WI38 (cell line): ENCODE results near the gene TEX11.

ENCODE experiments used
- H3K4me3 ChIP-seq: 2 replicates; pipeline ENCODE4 v1.5.1; 2011; ENCODE audit warnings: low read depth, mild to moderate bottlenecking, control low read depth, low read length
- TF ChIP-seq, protein P1 (sequence below): IDR thresholded peaks from 2 replicates; pipeline ENCODE4 v1.5.1; 2012; ENCODE audit warnings: low read depth, mild to moderate bottlenecking, control low read depth, low read length

Gene TEX11

DNA sequence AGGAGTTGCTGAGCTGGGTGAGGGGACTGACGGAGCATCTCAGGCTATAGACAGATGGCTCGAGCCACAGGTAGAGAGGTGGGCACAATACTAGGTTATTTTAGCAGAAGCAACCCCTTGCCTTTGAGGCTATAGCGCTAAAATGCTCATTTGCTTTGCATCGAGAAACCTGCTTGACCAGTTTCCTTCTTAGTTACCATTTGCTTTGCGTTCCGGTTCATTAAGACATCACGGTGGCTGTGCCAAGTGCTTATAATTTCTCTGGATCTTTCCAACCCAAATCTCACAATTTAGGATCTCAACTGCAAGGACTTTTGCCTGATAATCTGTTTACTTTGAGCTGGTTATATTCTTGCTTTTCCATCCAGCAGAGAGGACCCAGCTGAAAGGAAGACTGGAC lies 423.0 kb downstream of the TEX11 start:
- TF ChIP-seq, protein P1, sequence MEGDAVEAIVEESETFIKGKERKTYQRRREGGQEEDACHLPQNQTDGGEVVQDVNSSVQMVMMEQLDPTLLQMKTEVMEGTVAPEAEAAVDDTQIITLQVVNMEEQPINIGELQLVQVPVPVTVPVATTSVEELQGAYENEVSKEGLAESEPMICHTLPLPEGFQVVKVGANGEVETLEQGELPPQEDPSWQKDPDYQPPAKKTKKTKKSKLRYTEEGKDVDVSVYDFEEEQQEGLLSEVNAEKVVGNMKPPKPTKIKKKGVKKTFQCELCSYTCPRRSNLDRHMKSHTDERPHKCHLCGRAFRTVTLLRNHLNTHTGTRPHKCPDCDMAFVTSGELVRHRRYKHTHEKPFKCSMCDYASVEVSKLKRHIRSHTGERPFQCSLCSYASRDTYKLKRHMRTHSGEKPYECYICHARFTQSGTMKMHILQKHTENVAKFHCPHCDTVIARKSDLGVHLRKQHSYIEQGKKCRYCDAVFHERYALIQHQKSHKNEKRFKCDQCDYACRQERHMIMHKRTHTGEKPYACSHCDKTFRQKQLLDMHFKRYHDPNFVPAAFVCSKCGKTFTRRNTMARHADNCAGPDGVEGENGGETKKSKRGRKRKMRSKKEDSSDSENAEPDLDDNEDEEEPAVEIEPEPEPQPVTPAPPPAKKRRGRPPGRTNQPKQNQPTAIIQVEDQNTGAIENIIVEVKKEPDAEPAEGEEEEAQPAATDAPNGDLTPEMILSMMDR: no peak
- H3K4me3 ChIP-seq: no peak overlapping the region

DNA sequence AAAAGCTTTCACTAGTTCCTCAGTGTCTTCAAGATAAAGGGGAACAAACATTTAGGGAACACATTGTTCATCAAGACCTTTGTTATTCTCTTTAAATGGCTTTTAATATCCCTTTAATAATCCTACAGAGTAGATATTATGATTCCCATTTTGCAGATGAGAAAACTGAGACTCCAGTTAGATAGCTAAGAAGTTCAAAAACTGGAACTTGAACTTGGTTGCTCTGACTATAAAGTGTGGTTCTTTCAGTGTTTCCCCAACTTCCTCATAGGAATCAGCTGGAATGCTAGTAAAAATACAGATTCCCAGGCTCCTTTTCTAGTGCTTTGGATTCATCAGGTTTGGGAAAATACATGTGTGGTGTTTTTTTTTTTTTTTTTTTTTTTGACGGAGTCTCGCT lies 426.2 kb downstream of the TEX11 start:
- TF ChIP-seq, protein P1: no peak
- H3K4me3 ChIP-seq: no peak overlapping the region

DNA sequence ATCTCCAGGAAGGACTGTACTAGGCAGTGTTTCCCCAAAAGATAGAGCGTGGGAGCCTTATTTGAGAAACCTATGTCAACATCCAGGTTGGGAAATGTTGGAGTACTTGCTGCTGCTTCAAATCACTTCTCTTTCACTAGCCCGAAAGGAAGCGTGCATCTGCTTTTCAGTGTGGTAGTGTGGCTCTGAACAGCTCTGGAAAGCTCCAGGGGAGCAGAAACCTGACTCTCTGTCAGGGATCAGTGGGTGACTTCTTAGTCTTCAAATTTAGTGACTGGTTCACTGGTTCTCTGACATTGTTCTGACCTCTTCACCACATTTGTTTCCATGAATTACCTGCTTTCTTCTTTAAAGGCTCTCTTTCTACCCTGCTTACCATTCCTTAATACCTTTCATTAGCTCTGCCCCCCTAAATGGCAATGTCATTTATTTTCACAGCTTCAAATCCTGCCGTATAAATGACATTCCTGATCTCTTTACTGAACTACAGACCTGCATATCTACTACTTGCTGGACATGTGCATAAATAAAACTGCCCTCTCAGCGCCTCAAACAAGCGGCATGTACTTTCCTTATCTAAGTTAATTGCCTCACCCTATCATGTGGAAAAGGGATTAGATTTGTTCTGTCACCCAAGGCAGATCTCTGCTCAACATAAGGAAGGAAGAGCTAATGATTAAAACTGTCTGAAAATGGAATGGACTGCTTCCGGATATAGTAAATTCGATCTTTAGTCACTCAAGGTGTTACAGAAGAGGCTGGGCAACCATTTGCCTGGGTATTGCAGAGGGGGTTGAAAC lies 426.8 kb downstream of the TEX11 start:
- H3K4me3 ChIP-seq: no peak overlapping the region
- TF ChIP-seq, protein P1: no peak

DNA sequence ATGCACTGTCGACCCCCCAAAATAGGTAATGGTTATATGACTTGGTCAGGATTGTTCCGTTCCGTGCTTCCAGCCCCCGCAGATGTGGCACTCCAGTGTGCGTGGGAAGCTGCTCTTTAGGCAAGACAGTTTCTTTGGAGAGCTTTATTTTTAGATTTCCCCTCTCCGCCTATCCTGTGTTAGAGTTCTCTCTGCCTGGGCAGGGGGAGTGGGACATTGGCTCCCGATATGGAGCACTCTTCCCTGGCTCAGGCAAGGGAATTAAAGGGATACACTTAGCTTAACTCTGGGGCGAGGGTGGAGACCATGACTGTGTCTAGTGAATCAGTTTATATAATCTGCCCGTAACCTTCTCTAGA lies 427.9 kb downstream of the TEX11 start:
- no peak overlapping the region for H3K4me3 ChIP-seq
- TF ChIP-seq, protein P1: no peak

- H3K4me3 ChIP-seq: no peak overlapping the region
- TF ChIP-seq, protein P1: no peak
Measured at GRCh38 chrX:70479922-70480659, 428.4 kb downstream of the TEX11 start.

DNA sequence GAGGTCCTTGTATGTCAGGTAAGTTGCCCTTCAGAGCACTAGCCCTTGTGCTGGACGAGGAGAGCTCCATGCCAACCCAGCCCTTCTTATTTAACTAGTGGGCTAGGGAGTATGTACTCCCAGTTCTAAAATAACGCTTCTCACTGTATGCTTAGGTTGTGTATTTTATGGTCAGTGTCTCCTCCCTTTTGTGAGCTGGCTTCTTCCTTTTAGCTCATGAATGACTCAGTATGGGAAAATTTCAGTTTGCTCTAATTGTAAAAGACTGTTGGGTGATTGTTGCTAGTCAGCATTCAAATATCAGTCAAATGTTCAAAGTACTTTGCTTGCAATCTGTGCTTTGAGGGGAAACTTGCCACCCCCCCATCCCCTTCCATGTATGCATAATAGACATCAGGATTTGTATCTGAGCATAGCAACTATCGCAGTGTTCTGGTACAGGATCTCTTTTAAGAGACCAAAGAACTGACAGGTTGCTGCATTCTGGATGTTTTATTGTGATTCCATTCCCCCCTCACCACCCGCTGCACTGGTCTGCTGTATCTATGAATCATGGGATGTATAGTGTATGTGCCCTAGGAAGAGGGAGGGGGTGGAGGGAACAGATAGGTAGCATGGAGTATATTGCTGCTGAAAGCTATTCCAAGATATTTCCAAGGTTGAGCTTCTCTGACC lies 429.1 kb downstream of the TEX11 start:
- TF ChIP-seq, protein P1: no peak

More for the DNA sequence above, 429.1 kb downstream of the TEX11 start:
- H3K4me3 ChIP-seq: no peak overlapping the region
